Measurements from ENCODE around the gene GOSR1.

GOSR1 gene

DNA sequence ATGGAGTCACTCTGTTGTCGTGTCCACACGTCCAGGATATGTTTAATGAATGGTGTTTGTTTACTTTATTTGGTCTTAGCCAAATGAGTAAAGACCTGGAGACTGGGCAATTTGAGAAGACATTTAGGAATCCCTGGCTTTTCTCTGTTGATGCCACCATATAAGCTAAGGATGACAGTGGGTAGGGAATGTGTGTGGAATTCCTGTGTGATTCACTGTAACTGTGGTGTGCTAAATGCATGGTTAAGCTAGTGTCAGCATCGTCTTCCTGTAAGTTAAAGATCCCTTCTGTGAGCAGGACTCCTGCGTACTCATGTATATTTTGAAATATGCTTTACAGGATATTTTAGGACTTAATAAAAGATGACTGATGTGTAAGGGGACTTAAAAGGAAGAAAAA lies 26.4 kb downstream of the GOSR1 start:
- H3K9me3 ChIP-seq (ENCODE audit: control insufficient read depth, insufficient read depth, low read length), result no peaks in the 10 kb centered on the region
- DNase-seq (ENCODE audit: low read depth, low spot score), result no peak
- H3K27ac ChIP-seq (ENCODE audit: low read length), result no peak overlapping the region
- H3K27me3 ChIP-seq (ENCODE audit: control insufficient read depth, insufficient read depth, low read length), result no peaks in the 10 kb centered on the region
- no peaks in the 10 kb centered on the region for H3K4me1 ChIP-seq (ENCODE audit: control insufficient read depth, insufficient read depth, low read length)
- H3K36me3 ChIP-seq (ENCODE audit: control insufficient read depth, insufficient read depth, low read length), result 0 out of 2 replicates have a peak, but pooled peaks cover 3% of the 10 kb centered on the region
- no peak overlapping the region for H3K4me3 ChIP-seq (ENCODE audit: low read length)
- no CpG with 5 or more reads among the region's 4 CpGs for WGBS (ENCODE audit: insufficient coverage, insufficient read length)

DNA sequence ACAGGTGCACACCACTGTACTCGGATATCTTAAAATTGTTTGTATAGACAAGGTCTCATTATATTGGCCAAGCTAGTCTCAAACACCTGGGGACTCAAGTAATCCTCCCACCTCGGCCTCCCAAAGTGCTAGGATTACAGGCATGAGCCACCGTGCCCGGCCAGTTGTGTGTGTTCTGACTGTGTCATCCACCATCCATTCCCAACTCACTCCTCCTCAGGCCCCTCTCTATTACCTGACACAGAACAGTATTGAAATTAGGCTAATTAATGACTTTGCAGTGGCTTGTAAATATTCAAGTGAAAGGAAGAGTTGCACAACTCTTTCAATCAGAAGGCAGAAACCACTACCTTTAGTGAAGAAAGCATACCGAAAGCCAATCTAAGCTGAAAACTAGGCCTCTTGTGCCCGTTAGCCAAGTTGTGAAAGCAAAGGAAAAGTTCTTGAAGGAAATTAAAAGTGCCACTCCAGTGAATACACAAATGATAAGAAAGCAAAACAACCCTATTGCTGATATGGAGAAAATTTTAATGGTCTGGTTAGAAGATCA lies 28.7 kb downstream of the GOSR1 start:
- H3K36me3 ChIP-seq (ENCODE audit: control insufficient read depth, insufficient read depth, low read length), result 0 out of 2 replicates have a peak, but pooled peaks cover 3% of the 10 kb centered on the region
- no peaks in the 10 kb centered on the region for H3K4me1 ChIP-seq (ENCODE audit: control insufficient read depth, insufficient read depth, low read length)
- DNase-seq (ENCODE audit: low read depth, low spot score), result no peak
- no CpG with 5 or more reads among the region's 6 CpGs for WGBS (ENCODE audit: insufficient coverage, insufficient read length)
- H3K27ac ChIP-seq (ENCODE audit: low read length), result no peak overlapping the region
- no peak overlapping the region for H3K4me3 ChIP-seq (ENCODE audit: low read length)
- no peaks in the 10 kb centered on the region for H3K27me3 ChIP-seq (ENCODE audit: control insufficient read depth, insufficient read depth, low read length)
- H3K9me3 ChIP-seq (ENCODE audit: control insufficient read depth, insufficient read depth, low read length), result no peaks in the 10 kb centered on the region

DNA sequence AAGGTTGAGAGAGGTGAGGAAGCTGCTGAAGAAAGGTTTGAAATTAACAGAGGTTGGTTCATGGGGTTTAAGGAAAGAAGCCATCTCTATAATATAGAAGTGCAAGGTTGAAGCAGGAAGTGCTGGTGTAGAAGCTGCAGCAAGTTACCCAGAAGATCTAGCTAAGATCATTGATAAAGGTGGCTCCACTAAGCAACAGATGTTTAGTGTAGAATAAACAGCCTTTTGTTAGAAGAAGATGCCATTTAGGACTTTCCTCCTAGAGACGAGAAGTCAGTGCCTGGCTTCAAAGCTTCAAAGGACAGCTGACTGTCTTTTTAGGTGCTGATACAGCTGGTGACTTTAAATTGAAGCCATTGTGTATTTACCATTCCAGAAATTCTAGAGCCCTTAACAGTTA lies 29.3 kb downstream of the GOSR1 start:
- WGBS (ENCODE audit: insufficient coverage, insufficient read length), result no CpG with 5 or more reads among the region's 1 CpG
- no peak for DNase-seq (ENCODE audit: low read depth, low spot score)
- Histone ChIP-seq H3K9me3 (ENCODE audit: control insufficient read depth, insufficient read depth, low read length) (no peaks in the 10 kb centered on the region), H3K4me3 (ENCODE audit: low read length) (no peak overlapping the region), H3K36me3 (ENCODE audit: control insufficient read depth, insufficient read depth, low read length) (0 out of 2 replicates have a peak, but pooled peaks cover 3% of the 10 kb centered on the region), H3K4me1 (ENCODE audit: control insufficient read depth, insufficient read depth, low read length) (no peaks in the 10 kb centered on the region), H3K27me3 (ENCODE audit: control insufficient read depth, insufficient read depth, low read length) (no peaks in the 10 kb centered on the region), H3K27ac (ENCODE audit: low read length) (no peak overlapping the region)

DNA sequence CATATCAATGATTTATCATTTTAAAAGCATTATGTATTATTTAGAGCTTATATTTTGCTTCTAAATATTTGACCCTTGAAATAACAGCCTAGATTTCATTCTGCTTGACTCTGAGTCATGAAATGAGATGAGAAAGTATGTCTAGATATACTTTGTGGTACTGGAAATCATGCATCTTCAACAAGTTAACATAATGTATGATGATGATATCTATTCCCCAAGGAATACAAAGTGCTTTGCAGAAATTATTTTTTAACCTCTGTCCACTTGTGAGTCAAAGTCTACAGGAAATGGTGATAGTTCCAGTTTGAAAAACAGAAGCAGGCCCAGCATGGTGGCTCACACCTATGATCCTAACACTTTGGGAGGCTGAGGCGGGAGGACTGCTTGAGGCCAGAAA lies 36.1 kb downstream of the GOSR1 start:
- no peaks in the 10 kb centered on the region for H3K9me3 ChIP-seq (ENCODE audit: control insufficient read depth, insufficient read depth, low read length)
- H3K27me3 ChIP-seq (ENCODE audit: control insufficient read depth, insufficient read depth, low read length), result no peaks in the 10 kb centered on the region
- H3K27ac ChIP-seq (ENCODE audit: low read length), result no peak overlapping the region
- DNase-seq (ENCODE audit: low read depth, low spot score), result no peak
- H3K4me1 ChIP-seq (ENCODE audit: control insufficient read depth, insufficient read depth, low read length), result no peaks in the 10 kb centered on the region
- no CpG with 5 or more reads among the region's 1 CpG for WGBS (ENCODE audit: insufficient coverage, insufficient read length)
- H3K4me3 ChIP-seq (ENCODE audit: low read length), result no peak overlapping the region
- H3K36me3 ChIP-seq (ENCODE audit: control insufficient read depth, insufficient read depth, low read length), result peaks cover 4% of the 10 kb centered on the region; the same call in 1 of the 2 replicates

DNA sequence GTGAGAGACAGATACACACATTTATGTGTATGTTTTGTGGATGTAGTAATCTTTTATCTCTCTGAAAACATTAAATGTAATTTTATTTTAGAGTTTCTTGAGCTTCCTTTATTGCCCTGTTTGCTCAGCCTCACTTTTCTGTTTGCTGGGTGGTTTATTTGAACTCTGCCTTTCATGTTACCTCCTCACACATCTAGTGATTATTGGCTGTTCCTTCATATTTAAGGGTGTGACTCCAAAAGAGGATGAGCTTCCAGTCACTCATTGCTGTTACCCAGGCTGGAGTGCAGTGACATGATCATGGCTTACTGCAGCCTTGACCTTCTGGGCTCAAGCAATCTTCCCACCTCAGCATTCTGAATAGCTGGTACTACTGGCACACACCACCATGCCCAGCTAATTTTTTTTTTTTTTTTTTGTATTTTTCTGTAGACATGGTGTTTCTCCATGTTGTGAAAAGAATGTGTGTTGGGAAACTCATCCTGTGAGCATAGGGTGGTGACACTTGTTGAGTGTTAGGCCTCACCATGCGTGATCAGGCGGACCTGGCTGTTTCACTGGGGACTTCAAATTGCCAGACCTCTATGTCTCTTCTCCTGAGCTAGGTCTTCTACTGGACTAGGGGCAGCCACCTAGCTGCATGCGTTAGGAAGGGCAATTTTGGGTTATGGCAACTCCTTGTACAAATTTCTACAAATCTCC lies 37.8 kb downstream of the GOSR1 start:
- Histone ChIP-seq H3K36me3 (ENCODE audit: control insufficient read depth, insufficient read depth, low read length) (peaks cover 4% of the 10 kb centered on the region; the same call in 1 of the 2 replicates), H3K9me3 (ENCODE audit: control insufficient read depth, insufficient read depth, low read length) (no peaks in the 10 kb centered on the region), H3K27ac (ENCODE audit: low read length) (no peak overlapping the region), H3K4me1 (ENCODE audit: control insufficient read depth, insufficient read depth, low read length) (no peaks in the 10 kb centered on the region), H3K27me3 (ENCODE audit: control insufficient read depth, insufficient read depth, low read length) (no peaks in the 10 kb centered on the region), H3K4me3 (ENCODE audit: low read length) (no peak overlapping the region)
- no CpG with 5 or more reads among the region's 3 CpGs for WGBS (ENCODE audit: insufficient coverage, insufficient read length)
- no peak for DNase-seq (ENCODE audit: low read depth, low spot score)

DNA sequence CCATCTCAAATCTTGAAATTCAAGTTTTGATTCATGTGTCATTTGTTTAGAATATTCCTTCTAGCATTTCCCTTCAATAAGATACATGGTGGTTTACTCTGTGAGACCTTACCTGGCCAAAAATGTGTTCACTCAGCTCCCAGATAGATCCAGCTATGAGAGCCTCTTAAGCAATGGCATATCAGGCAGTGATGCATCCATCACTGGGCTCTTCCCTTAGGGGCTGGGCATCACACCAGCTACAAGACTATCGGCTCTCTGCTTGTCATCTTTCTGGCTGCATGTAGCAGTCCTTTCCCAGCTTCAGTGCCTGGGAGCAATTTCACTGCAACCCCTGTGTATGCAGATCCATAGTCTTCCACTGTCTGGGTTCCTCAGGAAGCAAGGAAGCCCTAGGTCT lies 40.6 kb downstream of the GOSR1 start:
- H3K9me3 ChIP-seq (ENCODE audit: control insufficient read depth, insufficient read depth, low read length), result no peaks in the 10 kb centered on the region
- no peaks in the 10 kb centered on the region for H3K27me3 ChIP-seq (ENCODE audit: control insufficient read depth, insufficient read depth, low read length)
- no peak for DNase-seq (ENCODE audit: low read depth, low spot score)
- peaks cover 16% of the 10 kb centered on the region for H3K36me3 ChIP-seq (ENCODE audit: control insufficient read depth, insufficient read depth, low read length)
- WGBS (ENCODE audit: insufficient coverage, insufficient read length), result no CpG with 5 or more reads among the region's 1 CpG
- no peak overlapping the region for H3K27ac ChIP-seq (ENCODE audit: low read length)
- H3K4me1 ChIP-seq (ENCODE audit: control insufficient read depth, insufficient read depth, low read length), result no peaks in the 10 kb centered on the region
- H3K4me3 ChIP-seq (ENCODE audit: low read length), result no peak overlapping the region

DNA sequence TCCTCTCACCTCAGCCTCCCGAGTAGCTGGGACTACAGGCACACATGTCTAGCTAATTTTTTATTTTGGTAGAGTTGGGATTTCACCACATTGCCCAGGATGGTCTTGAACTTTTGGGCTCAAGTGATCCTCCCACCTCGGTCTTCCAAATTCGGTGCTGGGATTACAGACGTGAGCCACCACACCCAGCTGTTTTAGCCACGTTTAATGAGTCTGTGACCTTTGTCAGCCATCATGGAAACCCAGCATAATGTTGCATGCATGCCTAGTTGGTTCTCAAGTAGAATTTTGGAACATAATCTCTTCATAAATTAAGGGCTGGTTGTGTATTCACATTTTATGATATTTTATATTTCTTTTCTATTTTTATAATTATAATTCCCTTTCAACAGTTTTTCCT lies 42.0 kb downstream of the GOSR1 start:
- no CpG with 5 or more reads among the region's 5 CpGs for WGBS (ENCODE audit: insufficient coverage, insufficient read length)
- Histone ChIP-seq H3K36me3 (ENCODE audit: control insufficient read depth, insufficient read depth, low read length) (peaks cover 13% of the 10 kb centered on the region; the same call in 1 of the 2 replicates), H3K27ac (ENCODE audit: low read length) (no peak overlapping the region)

DNA sequence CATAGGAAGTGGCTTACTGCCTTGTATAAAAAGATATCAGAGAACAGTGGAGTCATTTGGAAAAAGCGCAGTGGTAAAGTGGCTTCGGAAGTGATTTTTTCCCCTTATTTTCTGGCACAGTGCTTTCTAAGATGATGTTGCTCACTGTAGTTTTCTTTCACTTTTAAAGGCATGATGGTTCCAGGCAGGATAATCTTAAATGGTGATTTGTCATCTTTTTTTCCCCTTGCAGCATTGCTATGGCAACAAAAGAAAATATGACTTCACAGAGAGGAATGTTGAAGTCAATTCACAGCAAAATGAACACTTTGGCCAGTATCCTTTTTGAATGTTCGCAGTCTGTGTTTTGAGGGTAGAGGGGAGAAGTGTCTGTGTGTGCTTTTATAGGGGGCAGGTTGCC lies 42.5 kb downstream of the GOSR1 start:
- no peak overlapping the region for H3K27ac ChIP-seq (ENCODE audit: low read length)
- no peaks in the 10 kb centered on the region for H3K27me3 ChIP-seq (ENCODE audit: control insufficient read depth, insufficient read depth, low read length)
- H3K4me1 ChIP-seq (ENCODE audit: control insufficient read depth, insufficient read depth, low read length), result no peaks in the 10 kb centered on the region
- H3K4me3 ChIP-seq (ENCODE audit: low read length), result no peak overlapping the region
- no CpG with 5 or more reads among the region's 3 CpGs for WGBS (ENCODE audit: insufficient coverage, insufficient read length)
- DNase-seq (ENCODE audit: low read depth, low spot score), result no peak
- H3K36me3 ChIP-seq (ENCODE audit: control insufficient read depth, insufficient read depth, low read length), result peaks cover 13% of the 10 kb centered on the region; the same call in 1 of the 2 replicates
- no peaks in the 10 kb centered on the region for H3K9me3 ChIP-seq (ENCODE audit: control insufficient read depth, insufficient read depth, low read length)

More for the DNA sequence above, 42.0 kb downstream of the GOSR1 start:
- DNase-seq (ENCODE audit: low read depth, low spot score), result no peak
- H3K27me3 ChIP-seq (ENCODE audit: control insufficient read depth, insufficient read depth, low read length), result no peaks in the 10 kb centered on the region
- H3K4me3 ChIP-seq (ENCODE audit: low read length), result no peak overlapping the region
- no peaks in the 10 kb centered on the region for H3K9me3 ChIP-seq (ENCODE audit: control insufficient read depth, insufficient read depth, low read length)
- no peaks in the 10 kb centered on the region for H3K4me1 ChIP-seq (ENCODE audit: control insufficient read depth, insufficient read depth, low read length)

DNA sequence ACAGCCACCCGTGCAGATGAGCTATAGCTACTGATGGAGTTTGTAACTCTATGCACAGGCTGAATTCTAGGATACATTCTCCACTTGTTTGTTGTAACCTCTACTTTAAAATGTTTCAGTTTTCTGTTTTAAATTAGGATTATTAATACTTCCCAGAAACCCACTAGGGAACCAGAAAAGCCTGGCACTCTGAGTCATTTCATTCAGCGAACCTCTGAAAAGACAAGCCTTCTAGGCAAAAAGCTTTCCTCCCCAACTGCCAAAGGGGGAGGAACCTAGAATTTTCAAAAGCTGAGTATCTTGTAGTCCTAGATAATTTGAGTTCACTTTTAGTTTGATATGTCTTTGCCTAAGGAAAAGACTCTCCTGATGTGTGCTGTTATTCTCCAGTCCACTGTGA lies 43.2 kb downstream of the GOSR1 start:
- no peak for DNase-seq (ENCODE audit: low read depth, low spot score)
- Histone ChIP-seq H3K4me3 (ENCODE audit: low read length) (no peak overlapping the region), H3K9me3 (ENCODE audit: control insufficient read depth, insufficient read depth, low read length) (no peaks in the 10 kb centered on the region), H3K36me3 (ENCODE audit: control insufficient read depth, insufficient read depth, low read length) (peaks cover 13% of the 10 kb centered on the region; the same call in 1 of the 2 replicates), H3K27ac (ENCODE audit: low read length) (no peak overlapping the region), H3K27me3 (ENCODE audit: control insufficient read depth, insufficient read depth, low read length) (no peaks in the 10 kb centered on the region), H3K4me1 (ENCODE audit: control insufficient read depth, insufficient read depth, low read length) (no peaks in the 10 kb centered on the region)
- WGBS (ENCODE audit: insufficient coverage, insufficient read length), result no CpG with 5 or more reads among the region's 2 CpGs

DNA sequence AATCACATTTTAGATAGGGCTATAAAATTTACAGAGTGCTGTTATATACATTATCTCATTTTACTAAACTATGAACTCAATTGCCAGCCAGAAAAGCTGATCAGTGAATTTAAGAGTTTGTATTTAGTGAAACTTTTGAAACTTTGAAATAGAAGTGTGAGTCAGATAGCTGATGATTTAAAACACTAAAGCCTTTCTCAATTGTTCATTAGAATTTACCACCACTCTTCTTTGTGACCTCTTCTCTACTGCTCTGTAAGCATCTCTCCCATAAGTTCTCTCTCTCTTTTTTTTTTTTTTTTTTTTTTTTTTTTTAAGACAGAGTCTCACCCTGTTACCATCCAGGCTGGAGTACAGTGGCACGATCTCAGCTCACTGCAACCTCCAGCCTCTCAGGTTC lies 43.7 kb downstream of the GOSR1 start:
- no peak for DNase-seq (ENCODE audit: low read depth, low spot score)
- no CpG with 5 or more reads among the region's 1 CpG for WGBS (ENCODE audit: insufficient coverage, insufficient read length)
- Histone ChIP-seq H3K27ac (ENCODE audit: low read length) (no peak overlapping the region), H3K27me3 (ENCODE audit: control insufficient read depth, insufficient read depth, low read length) (no peaks in the 10 kb centered on the region), H3K36me3 (ENCODE audit: control insufficient read depth, insufficient read depth, low read length) (peaks cover 13% of the 10 kb centered on the region; the same call in 1 of the 2 replicates), H3K4me1 (ENCODE audit: control insufficient read depth, insufficient read depth, low read length) (no peaks in the 10 kb centered on the region), H3K9me3 (ENCODE audit: control insufficient read depth, insufficient read depth, low read length) (no peaks in the 10 kb centered on the region), H3K4me3 (ENCODE audit: low read length) (no peak overlapping the region)

DNA sequence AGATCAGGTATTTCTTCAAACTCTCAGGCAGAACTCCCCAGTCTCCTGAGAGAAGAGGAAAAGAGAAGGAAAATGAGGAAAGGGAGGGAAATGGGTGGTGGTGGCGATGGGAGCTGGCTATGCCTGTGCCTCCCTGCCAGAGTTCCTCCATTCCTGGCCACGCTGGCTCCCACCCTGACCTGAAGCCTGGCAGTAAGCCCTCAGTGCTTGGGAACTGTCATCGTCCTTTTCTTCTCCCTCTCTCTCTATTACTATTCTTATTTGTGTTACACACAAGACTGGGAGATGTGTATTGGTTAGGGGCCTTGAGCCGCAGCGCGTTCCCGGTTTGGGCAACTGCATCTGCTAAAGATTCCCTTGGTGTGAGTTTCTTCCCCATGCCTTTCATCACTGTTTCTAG lies 44.6 kb downstream of the GOSR1 start:
- H3K27me3 ChIP-seq (ENCODE audit: control insufficient read depth, insufficient read depth, low read length), result no peaks in the 10 kb centered on the region
- peaks cover 13% of the 10 kb centered on the region; the same call in 1 of the 2 replicates for H3K36me3 ChIP-seq (ENCODE audit: control insufficient read depth, insufficient read depth, low read length)
- no peaks in the 10 kb centered on the region for H3K4me1 ChIP-seq (ENCODE audit: control insufficient read depth, insufficient read depth, low read length)
- H3K27ac ChIP-seq (ENCODE audit: low read length), result no peak overlapping the region
- DNase-seq (ENCODE audit: low read depth, low spot score), result no peak
- no peak overlapping the region for H3K4me3 ChIP-seq (ENCODE audit: low read length)
- WGBS (ENCODE audit: insufficient coverage, insufficient read length), result no CpG with 5 or more reads among the region's 7 CpGs
- no peaks in the 10 kb centered on the region for H3K9me3 ChIP-seq (ENCODE audit: control insufficient read depth, insufficient read depth, low read length)

Data from iPS DF 6.9 (cell line).